ENCODE measurements around the gene ATP6AP1.
"Not testable (repeated sequence)": the region's sequence is repeated elsewhere in the genome, so short reads cannot be mapped to it uniquely, and the experiment has no call there.

The ATP6AP1 gene

GRCh38 chrX:154399527-154400368 is 28.7 kb upstream of the ATP6AP1 start:
- DNase-seq, result no peak

- DNase-seq, result not testable (repeated sequence)
Measured at GRCh38 chrX:154400369-154400817, 28.1 kb upstream of the ATP6AP1 start.

GRCh38 chrX:154401045-154401799 is 27.3 kb upstream of the ATP6AP1 start:
- DNase-seq, result no peak

- no peak for DNase-seq
Measured at GRCh38 chrX:154401918-154402621, 26.4 kb upstream of the ATP6AP1 start.

GRCh38 chrX:154402622-154403127 is 25.8 kb upstream of the ATP6AP1 start:
- DNase-seq, result no peak

- DNase-seq, result no peak
Measured at GRCh38 chrX:154403192-154403591, 25.3 kb upstream of the ATP6AP1 start.

GRCh38 chrX:154403858-154404257 is 24.6 kb upstream of the ATP6AP1 start:
- DNase-seq, result no peak

GRCh38 chrX:154404625-154405192 is 23.8 kb upstream of the ATP6AP1 start:
- DNase-seq, result no peak

GRCh38 chrX:154408659-154409221 is 19.7 kb upstream of the ATP6AP1 start:
- no peak for DNase-seq

- DNase-seq, result peak; percentile 57
Measured at GRCh38 chrX:154409222-154409871, 19.1 kb upstream of the ATP6AP1 start, which contains the start of gene DNASE1L1. DNASE1L1 (minus strand) TSS chrX:154409254; CDS start chrX:154405568, 3,686 bp downstream.

- DNase-seq, result no peak
Measured at GRCh38 chrX:154411981-154412340, 16.5 kb upstream of the ATP6AP1 start.

GRCh38 chrX:154412468-154412867 is 16.0 kb upstream of the ATP6AP1 start:
- DNase-seq, result no peak

- DNase-seq, result no peak
Measured at GRCh38 chrX:154413142-154413541, 15.3 kb upstream of the ATP6AP1 start.

- no peak for DNase-seq
Measured at GRCh38 chrX:154417157-154417556, 11.3 kb upstream of the ATP6AP1 start.

- no peak for DNase-seq
Measured at GRCh38 chrX:154419189-154419588, 9.3 kb upstream of the ATP6AP1 start.

GRCh38 chrX:154419688-154420401 is 8.6 kb upstream of the ATP6AP1 start:
- DNase-seq, result no peak

- DNase-seq, result no peak
Measured at GRCh38 chrX:154420402-154420756, 8.1 kb upstream of the ATP6AP1 start.

- no peak for DNase-seq
Measured at GRCh38 chrX:154426916-154427770, 1.3 kb upstream of the ATP6AP1 start.

GRCh38 chrX:154429711-154430110 is 1.2 kb downstream of the ATP6AP1 start:
- DNase-seq, result no peak

- no peak for DNase-seq
Measured at GRCh38 chrX:154430479-154430878, 2.0 kb downstream of the ATP6AP1 start.
